H1 (cell line): ENCODE results near the gene MLLT6. TPM values are rescaled to one million over a fixed set of nuclear protein-coding genes. Genes with fewer than 3 reads are reported as not detected.

ENCODE experiments used
- BACH1 ChIP-seq: IDR thresholded peaks from 2 replicates; pipeline ENCODE4 v1.6.1; 2012; ENCODE audit warnings: low read length, improper control_type of control experiment
- BRCA1 ChIP-seq: IDR thresholded peaks from 2 replicates; pipeline ENCODE4 v1.6.1; 2012; ENCODE audit warnings: low read depth, low read length, improper control_type of control experiment
- CEBPB ChIP-seq: IDR thresholded peaks from 2 replicates; pipeline ENCODE4 v1.6.1; 2012; ENCODE audit warnings: low read depth, low read length
- CHD2 ChIP-seq: IDR thresholded peaks from 2 replicates; pipeline ENCODE4 v1.6.1; 2012; ENCODE audit warnings: low read length, improper control_type of control experiment
- EGR1 ChIP-seq: IDR thresholded peaks from 2 replicates; pipeline ENCODE4 v1.6.1; 2011; ENCODE audit warnings: low read depth, low read length, borderline replicate concordance
- GTF2F1 ChIP-seq: IDR thresholded peaks from 2 replicates; pipeline ENCODE4 v1.6.1; 2012; ENCODE audit warnings: low read depth, low read length, improper control_type of control experiment, borderline replicate concordance
- HDAC6 ChIP-seq: IDR thresholded peaks from one replicate; pipeline ENCODE4 v1.7.1; 2012; ENCODE audit warnings: low read depth, mild to moderate bottlenecking, inconsistent platforms, low read length, moderate library complexity
- POLR2AphosphoS5 ChIP-seq: IDR thresholded peaks from 2 replicates; pipeline ENCODE4 v1.6.1; 2011; ENCODE audit warnings: low read depth, low read length
- polyA plus RNA-seq, 7 experiments: library from polyadenylated mRNA; depleted of rRNA in 3 of 7; stranded (reverse) in 5 of 7; unstranded in 2 of 7; fragments of >200 nt in 5 of 7; fragments of 200-250 nt in 2 of 7; gene quantifications; 1 replicate in 5 of 7; 2 replicates in 1 of 7; 4 replicates in 1 of 7; pipeline versions ENCODE4 v1.2.1 to v1.2.3, GENCODE V29; 2011 to 2013; ENCODE audit warnings: missing spikeins in 2 of 7, mixed read lengths in 2 of 7
- total RNA-seq: library from RNA; stranded (reverse); fragmentation: NEBNext Ultra II Directional; extraction: Animal tissue kit (Norgen Biotek cat#: 25700); gene quantifications from 2 replicates; pipeline ENCODE4 v1.2.1, GENCODE V29; 2021
- TF ChIP-seq, protein P1 (sequence below): fragments of 300-600 bp; sonication (generic); IDR thresholded peaks from 2 replicates; pipeline ENCODE4 v1.7.1; 2012; ENCODE audit warnings: low read length, moderate library complexity, mild to moderate bottlenecking, inconsistent platforms; ENCODE audit not compliant: insufficient replicate concordance
- TF ChIP-seq, protein P2 (sequence below): IDR thresholded peaks from 2 replicates; pipeline ENCODE4 v1.6.1; 2012; ENCODE audit warnings: low read length, inconsistent platforms

The MLLT6 gene
- total and polyA plus RNA-seq, 2 of the 8 experiments (the other 6 are each of a cell fraction or from before 2014, with no cell fraction given), result 6.5 to 8.0 TPM

DNA sequence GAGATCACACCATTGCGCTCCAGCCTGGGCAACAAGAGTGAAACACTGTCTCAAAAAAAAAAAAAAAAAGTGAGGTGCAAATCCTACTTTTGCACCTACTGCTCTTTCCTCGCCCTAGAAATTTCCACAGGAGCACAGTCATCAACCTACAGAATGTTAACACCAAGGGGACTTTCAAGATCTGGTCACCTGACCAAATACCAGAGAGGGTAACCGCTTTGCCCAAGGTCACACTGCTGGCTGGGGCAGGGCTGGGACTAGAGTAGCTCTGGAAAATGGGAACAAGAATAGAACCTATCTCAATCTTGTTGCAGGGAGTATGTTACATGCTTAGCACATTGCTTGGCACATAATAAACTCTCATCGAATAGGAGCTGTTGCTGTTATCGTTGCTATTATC is 6.3 kb upstream of the MLLT6 start (continued):
- TF ChIP-seq, protein P1, sequence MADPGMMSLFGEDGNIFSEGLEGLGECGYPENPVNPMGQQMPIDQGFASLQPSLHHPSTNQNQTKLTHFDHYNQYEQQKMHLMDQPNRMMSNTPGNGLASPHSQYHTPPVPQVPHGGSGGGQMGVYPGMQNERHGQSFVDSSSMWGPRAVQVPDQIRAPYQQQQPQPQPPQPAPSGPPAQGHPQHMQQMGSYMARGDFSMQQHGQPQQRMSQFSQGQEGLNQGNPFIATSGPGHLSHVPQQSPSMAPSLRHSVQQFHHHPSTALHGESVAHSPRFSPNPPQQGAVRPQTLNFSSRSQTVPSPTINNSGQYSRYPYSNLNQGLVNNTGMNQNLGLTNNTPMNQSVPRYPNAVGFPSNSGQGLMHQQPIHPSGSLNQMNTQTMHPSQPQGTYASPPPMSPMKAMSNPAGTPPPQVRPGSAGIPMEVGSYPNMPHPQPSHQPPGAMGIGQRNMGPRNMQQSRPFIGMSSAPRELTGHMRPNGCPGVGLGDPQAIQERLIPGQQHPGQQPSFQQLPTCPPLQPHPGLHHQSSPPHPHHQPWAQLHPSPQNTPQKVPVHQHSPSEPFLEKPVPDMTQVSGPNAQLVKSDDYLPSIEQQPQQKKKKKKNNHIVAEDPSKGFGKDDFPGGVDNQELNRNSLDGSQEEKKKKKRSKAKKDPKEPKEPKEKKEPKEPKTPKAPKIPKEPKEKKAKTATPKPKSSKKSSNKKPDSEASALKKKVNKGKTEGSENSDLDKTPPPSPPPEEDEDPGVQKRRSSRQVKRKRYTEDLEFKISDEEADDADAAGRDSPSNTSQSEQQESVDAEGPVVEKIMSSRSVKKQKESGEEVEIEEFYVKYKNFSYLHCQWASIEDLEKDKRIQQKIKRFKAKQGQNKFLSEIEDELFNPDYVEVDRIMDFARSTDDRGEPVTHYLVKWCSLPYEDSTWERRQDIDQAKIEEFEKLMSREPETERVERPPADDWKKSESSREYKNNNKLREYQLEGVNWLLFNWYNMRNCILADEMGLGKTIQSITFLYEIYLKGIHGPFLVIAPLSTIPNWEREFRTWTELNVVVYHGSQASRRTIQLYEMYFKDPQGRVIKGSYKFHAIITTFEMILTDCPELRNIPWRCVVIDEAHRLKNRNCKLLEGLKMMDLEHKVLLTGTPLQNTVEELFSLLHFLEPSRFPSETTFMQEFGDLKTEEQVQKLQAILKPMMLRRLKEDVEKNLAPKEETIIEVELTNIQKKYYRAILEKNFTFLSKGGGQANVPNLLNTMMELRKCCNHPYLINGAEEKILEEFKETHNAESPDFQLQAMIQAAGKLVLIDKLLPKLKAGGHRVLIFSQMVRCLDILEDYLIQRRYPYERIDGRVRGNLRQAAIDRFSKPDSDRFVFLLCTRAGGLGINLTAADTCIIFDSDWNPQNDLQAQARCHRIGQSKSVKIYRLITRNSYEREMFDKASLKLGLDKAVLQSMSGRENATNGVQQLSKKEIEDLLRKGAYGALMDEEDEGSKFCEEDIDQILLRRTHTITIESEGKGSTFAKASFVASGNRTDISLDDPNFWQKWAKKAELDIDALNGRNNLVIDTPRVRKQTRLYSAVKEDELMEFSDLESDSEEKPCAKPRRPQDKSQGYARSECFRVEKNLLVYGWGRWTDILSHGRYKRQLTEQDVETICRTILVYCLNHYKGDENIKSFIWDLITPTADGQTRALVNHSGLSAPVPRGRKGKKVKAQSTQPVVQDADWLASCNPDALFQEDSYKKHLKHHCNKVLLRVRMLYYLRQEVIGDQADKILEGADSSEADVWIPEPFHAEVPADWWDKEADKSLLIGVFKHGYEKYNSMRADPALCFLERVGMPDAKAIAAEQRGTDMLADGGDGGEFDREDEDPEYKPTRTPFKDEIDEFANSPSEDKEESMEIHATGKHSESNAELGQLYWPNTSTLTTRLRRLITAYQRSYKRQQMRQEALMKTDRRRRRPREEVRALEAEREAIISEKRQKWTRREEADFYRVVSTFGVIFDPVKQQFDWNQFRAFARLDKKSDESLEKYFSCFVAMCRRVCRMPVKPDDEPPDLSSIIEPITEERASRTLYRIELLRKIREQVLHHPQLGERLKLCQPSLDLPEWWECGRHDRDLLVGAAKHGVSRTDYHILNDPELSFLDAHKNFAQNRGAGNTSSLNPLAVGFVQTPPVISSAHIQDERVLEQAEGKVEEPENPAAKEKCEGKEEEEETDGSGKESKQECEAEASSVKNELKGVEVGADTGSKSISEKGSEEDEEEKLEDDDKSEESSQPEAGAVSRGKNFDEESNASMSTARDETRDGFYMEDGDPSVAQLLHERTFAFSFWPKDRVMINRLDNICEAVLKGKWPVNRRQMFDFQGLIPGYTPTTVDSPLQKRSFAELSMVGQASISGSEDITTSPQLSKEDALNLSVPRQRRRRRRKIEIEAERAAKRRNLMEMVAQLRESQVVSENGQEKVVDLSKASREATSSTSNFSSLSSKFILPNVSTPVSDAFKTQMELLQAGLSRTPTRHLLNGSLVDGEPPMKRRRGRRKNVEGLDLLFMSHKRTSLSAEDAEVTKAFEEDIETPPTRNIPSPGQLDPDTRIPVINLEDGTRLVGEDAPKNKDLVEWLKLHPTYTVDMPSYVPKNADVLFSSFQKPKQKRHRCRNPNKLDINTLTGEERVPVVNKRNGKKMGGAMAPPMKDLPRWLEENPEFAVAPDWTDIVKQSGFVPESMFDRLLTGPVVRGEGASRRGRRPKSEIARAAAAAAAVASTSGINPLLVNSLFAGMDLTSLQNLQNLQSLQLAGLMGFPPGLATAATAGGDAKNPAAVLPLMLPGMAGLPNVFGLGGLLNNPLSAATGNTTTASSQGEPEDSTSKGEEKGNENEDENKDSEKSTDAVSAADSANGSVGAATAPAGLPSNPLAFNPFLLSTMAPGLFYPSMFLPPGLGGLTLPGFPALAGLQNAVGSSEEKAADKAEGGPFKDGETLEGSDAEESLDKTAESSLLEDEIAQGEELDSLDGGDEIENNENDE, result no peak
- no peak for TF ChIP-seq CEBPB
- TF ChIP-seq BACH1, result no peak
- TF ChIP-seq GTF2F1, result no peak
- no peak for TF ChIP-seq EGR1
- TF ChIP-seq, protein P2, sequence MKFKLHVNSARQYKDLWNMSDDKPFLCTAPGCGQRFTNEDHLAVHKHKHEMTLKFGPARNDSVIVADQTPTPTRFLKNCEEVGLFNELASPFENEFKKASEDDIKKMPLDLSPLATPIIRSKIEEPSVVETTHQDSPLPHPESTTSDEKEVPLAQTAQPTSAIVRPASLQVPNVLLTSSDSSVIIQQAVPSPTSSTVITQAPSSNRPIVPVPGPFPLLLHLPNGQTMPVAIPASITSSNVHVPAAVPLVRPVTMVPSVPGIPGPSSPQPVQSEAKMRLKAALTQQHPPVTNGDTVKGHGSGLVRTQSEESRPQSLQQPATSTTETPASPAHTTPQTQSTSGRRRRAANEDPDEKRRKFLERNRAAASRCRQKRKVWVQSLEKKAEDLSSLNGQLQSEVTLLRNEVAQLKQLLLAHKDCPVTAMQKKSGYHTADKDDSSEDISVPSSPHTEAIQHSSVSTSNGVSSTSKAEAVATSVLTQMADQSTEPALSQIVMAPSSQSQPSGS, result no peak
- TF ChIP-seq POLR2AphosphoS5, result no peak
- TF ChIP-seq HDAC6, result no peak
- TF ChIP-seq BRCA1, result no peak
- no peak for TF ChIP-seq CHD2
